HepG2 (cell line): ENCODE results near the gene PTPRC. TPM values are rescaled to one million over a fixed set of nuclear protein-coding genes. Genes with fewer than 3 reads are reported as not detected.

Experiments
- ATAC-seq: fragments of 200-7000 bp; cut with Tn5 transposase; 3 replicates; pipeline ENCODE4 v1.9.1; 2020; ENCODE audit warnings: mild to moderate bottlenecking, moderate library complexity
- Bru-seq: library from RNA; stranded (reverse); fragments of 400-500 nt; gene quantifications from one replicate; lab custom pipeline; 2021; lab: Mats Ljungman, UMichigan
- BruChase-seq, 2 experiments: library from RNA; stranded (reverse); fragments of 400-500 nt; gene quantifications; one replicate each; lab custom pipeline; 2021; lab: Mats Ljungman, UMichigan
- BruUV-seq: library from RNA; stranded (reverse); fragments of 400-500 nt; replicated peaks from 2 replicates; lab custom pipeline; 2021; lab: Mats Ljungman, UMichigan
- CTCF ChIA-PET: fragments of 300-600 bp; formaldehyde crosslinking; extraction: SDS; loops from one replicate; lab custom pipeline; 2021; ENCODE audit warnings: low total read pairs, inconsistent platforms, low intra/inter-chr PET ratio; lab: Yijun Ruan, JAX
- POLR2A ChIA-PET: fragments of 350-600 bp; sonication (Branson Sonifier 250); formaldehyde crosslinking; loops from one replicate; lab custom pipeline; 2020; ENCODE audit warnings: antibody characterized with exemption, inconsistent platforms; lab: Yijun Ruan, JAX
- DNase-seq: peaks from one replicate; pipeline ENCODE4 v3.0.0-alpha.2; 2015; ENCODE audit warnings: low spot score
- FAIRE-seq: peaks from 3 replicates; lab custom pipeline; 2011; peaks lifted over from hg19 to GRCh38; lab: Jason Lieb, UNC
- H2AFZ ChIP-seq: one replicate; pipeline ENCODE4 v1.6.1; 2011; ENCODE audit warnings: low read length, inconsistent platforms
- H3K27ac ChIP-seq: fragments of 300-600 bp; 3 replicates; pipeline ENCODE4 v1.8.0; 2011; ENCODE audit warnings: mixed run types, mild to moderate bottlenecking, mixed read lengths, low read length, inconsistent platforms; ENCODE audit not compliant: insufficient read depth; ENCODE audit errors: extremely low read length
- H3K27me3 ChIP-seq, 2 experiments: fragments of 200-600 bp in 1 of 2; 2 replicates in 1 of 2; 3 replicates in 1 of 2; pipeline versions ENCODE4 v1.6.0 to v1.8.0; 2011; ENCODE audit warnings: low read length in 2 of 2, mild to moderate bottlenecking in 2 of 2, moderate library complexity in 2 of 2, inconsistent platforms in 1 of 2; ENCODE audit not compliant: insufficient read depth in 2 of 2, control insufficient read depth in 1 of 2
- H3K36me3 ChIP-seq, 2 experiments: fragments of 200-600 bp in 1 of 2; replicated peaks in 1 of 2; 2 replicates in 1 of 2; 3 replicates in 1 of 2; pipeline versions ENCODE4 v1.5.1 to v1.8.0; 2011; ENCODE audit warnings: low read length in 2 of 2, inconsistent platforms in 1 of 2; ENCODE audit not compliant: insufficient read depth in 2 of 2, control insufficient read depth in 1 of 2
- H3K4me1 ChIP-seq: 2 replicates; pipeline ENCODE4 v1.5.1; 2012; ENCODE audit warnings: low read length, inconsistent platforms; ENCODE audit not compliant: insufficient read depth
- H3K4me2 ChIP-seq: 2 replicates; pipeline ENCODE4 v1.6.0; 2011; ENCODE audit warnings: low read depth, low read length, inconsistent platforms
- H3K4me3 ChIP-seq, 3 experiments: fragments of 200-600 bp in 1 of 3; sonication (generic), shearing (Covaris generic) in 1 of 3; replicated peaks in 1 of 3; 2 replicates each; pipeline ENCODE4 v1.5.1; 2011 to 2016; ENCODE audit warnings: low read length in 3 of 3, inconsistent platforms in 2 of 3, low read depth in 2 of 3, mild to moderate bottlenecking in 2 of 3, control low read depth in 1 of 3, mixed read lengths in 1 of 3; ENCODE audit not compliant: insufficient read depth in 1 of 3
- H3K79me2 ChIP-seq: one replicate; pipeline ENCODE4 v1.6.1; 2011; ENCODE audit warnings: low read length, inconsistent platforms; ENCODE audit not compliant: insufficient read depth
- H3K9ac ChIP-seq: 2 replicates; pipeline ENCODE4 v1.6.0; 2011; ENCODE audit warnings: mild to moderate bottlenecking, low read depth, low read length, inconsistent platforms; ENCODE audit not compliant: insufficient read depth
- H3K9me3 ChIP-seq: 2 replicates; pipeline ENCODE4 v1.5.1; 2012; ENCODE audit warnings: mild to moderate bottlenecking, low read length
- H4K20me1 ChIP-seq: 2 replicates; pipeline ENCODE4 v1.6.0; 2011; ENCODE audit warnings: inconsistent platforms, mild to moderate bottlenecking, low read length, moderate library complexity; ENCODE audit not compliant: insufficient read depth
- ARHGAP35 ChIP-seq: sonication (generic); formaldehyde crosslinking; IDR thresholded peaks from 2 replicates; pipeline ENCODE4 v1.9.0; 2022; ENCODE audit warnings: mild to moderate bottlenecking, inconsistent platforms, moderate library complexity, missing genetic modification reagents, borderline replicate concordance
- FOXA1 ChIP-seq, 2 experiments: fragments of 450-650 bp in 1 of 2; sonication (generic) in 1 of 2; formaldehyde crosslinking in 1 of 2; IDR thresholded peaks; 2 replicates each; pipeline versions ENCODE4 v1.4.0 to v1.6.1; 2016 to 2020; ENCODE audit warnings: missing genetic modification reagents in 1 of 2
- GMEB2 ChIP-seq: IDR thresholded peaks from 2 replicates; pipeline ENCODE4 v1.6.1; 2016; ENCODE audit warnings: missing biosample characterization, missing genetic modification reagents, low read depth
- HIVEP1 ChIP-seq: sonication (generic); formaldehyde crosslinking; IDR thresholded peaks from 2 replicates; pipeline ENCODE4 v1.4.0; 2020; ENCODE audit warnings: mild to moderate bottlenecking, missing genetic modification reagents
- MAZ ChIP-seq, 2 experiments: sonication (generic) in 1 of 2; formaldehyde crosslinking in 1 of 2; IDR thresholded peaks; 2 replicates each; pipeline versions ENCODE4 v1.5.0 to v1.6.1; 2012 to 2020; ENCODE audit warnings: low read depth in 2 of 2, mild to moderate bottlenecking in 2 of 2, borderline replicate concordance in 1 of 2, improper control_type of control experiment in 1 of 2, low read length in 1 of 2, missing genetic modification reagents in 1 of 2, moderate library complexity in 1 of 2
- SMAD9 ChIP-seq: sonication (generic); formaldehyde crosslinking; IDR thresholded peaks from 2 replicates; pipeline ENCODE4 v1.5.1; 2020; ENCODE audit warnings: mild to moderate bottlenecking, missing genetic modification reagents
- YEATS2 ChIP-seq: sonication (generic); formaldehyde crosslinking; IDR thresholded peaks from 2 replicates; pipeline ENCODE4 v1.4.0; 2020; ENCODE audit warnings: missing genetic modification reagents, borderline replicate concordance
- YEATS4 ChIP-seq: sonication (generic); formaldehyde crosslinking; IDR thresholded peaks from 2 replicates; pipeline ENCODE4 v1.4.0; 2020; ENCODE audit warnings: missing genetic modification reagents, borderline replicate concordance
- ZNF646 ChIP-seq: sonication (generic); formaldehyde crosslinking; IDR thresholded peaks from 2 replicates; pipeline ENCODE4 v1.9.0; 2021; ENCODE audit warnings: mild to moderate bottlenecking, missing genetic modification reagents
- WGBS: methylation state at CpG from one replicate; pipeline ENCODE4 v1.1.6; 2017; ENCODE audit warnings: low lambda C conversion rate; 5-methylcytosine and 5-hydroxymethylcytosine counted together
- in situ Hi-C: cut with HindIII; loops from 2 replicates; pipeline ENCODE4 v1.10.0; 2017; ENCODE audit warnings: low pct_unique_long_range_greater_than_20kb; ENCODE audit not compliant: extremely low pct_ligation_motif_present
- intact Hi-C: fragments of 100-400 bp; cut with micrococcal nuclease; formaldehyde crosslinking; loops from one replicate; pipeline ENCODE4 v1.10.0; 2022; ENCODE audit not compliant: unreplicated experiment
- long read RNA-seq, 2 experiments: library from RNA in 1 of 2; library from polyadenylated mRNA in 1 of 2; stranded (forward) in 1 of 2; unstranded in 1 of 2; transcript quantifications; one replicate each; pipeline ENCODE4 v2.0.0, GENCODE V29; 2019 to 2022
- polyA minus RNA-seq, 3 experiments: library from RNA; depleted of rRNA, polyadenylated mRNA; stranded (reverse); fragments of >200 nt; gene quantifications; 2 replicates each; pipeline ENCODE4 v1.2.3, GENCODE V29; 2011; ENCODE audit warnings: low replicate concordance in 1 of 3
- polyA plus RNA-seq, 8 experiments: library from polyadenylated mRNA; depleted of rRNA in 3 of 8; stranded (reverse) in 7 of 8; unstranded in 1 of 8; fragments of >200 nt; fragmentation: Illumina TruSeq in 4 of 8; extraction: Trizol in 4 of 8; gene quantifications; 2 replicates each; pipeline versions ENCODE4 v1.2.1 to v1.2.3, GENCODE V29; 2011 to 2016; ENCODE audit warnings: low read depth in 4 of 8, missing spikeins in 1 of 8, mixed read lengths in 1 of 8; ENCODE audit not compliant: insufficient read depth in 1 of 8
- total RNA-seq, 5 experiments: library from RNA; depleted of rRNA; stranded (reverse); fragments of >200 nt; fragmentation: Illumina TruSeq; extraction: Trizol; gene quantifications; 2 replicates each; pipeline ENCODE4 v1.2.3, GENCODE V29; 2016; ENCODE audit warnings: low read depth in 1 of 5

PTPRC gene
- total RNA-seq (2016; rRNA removed; fragmentation: Illumina TruSeq; extraction: Trizol) (not detected in 2 replicates), polyA plus RNA-seq (2011; rRNA removed) (not detected in 2 replicates), polyA minus RNA-seq (2011; rRNA and poly(A)+ RNA removed; ENCODE audit: low replicate concordance) (0.21 TPM in 1 of 2 replicates, not detected in the other), Bru-seq, nascent RNA (percentile 11 among the genes with signal in this experiment), BruChase-seq, experiment 1, labeled RNA remaining after a 6-hour chase (percentile 8 among the genes with signal in this experiment), BruChase-seq, experiment 2, labeled RNA remaining after a 2-hour chase (percentile 14 among the genes with signal in this experiment)
- not detected in 2 replicates for total RNA-seq (2016; cell fraction: cytosol; rRNA removed; fragmentation: Illumina TruSeq; extraction: Trizol; ENCODE audit: low read depth)
- total RNA-seq (2016; cell fraction: insoluble cytoplasmic fraction; rRNA removed; fragmentation: Illumina TruSeq; extraction: Trizol) = not detected in 2 replicates
- total RNA-seq (2016; cell fraction: membrane; rRNA removed; fragmentation: Illumina TruSeq; extraction: Trizol) = not detected in 2 replicates
- total RNA-seq (2016; cell fraction: nucleus; rRNA removed; fragmentation: Illumina TruSeq; extraction: Trizol) = not detected in 2 replicates
- polyA plus RNA-seq (2011; cell fraction: cytosol; rRNA removed) = 0.01 TPM in 1 of 2 replicates, not detected in the other
- polyA plus RNA-seq (2011; cell fraction: nucleus; rRNA removed) = 0.07 TPM in 1 of 2 replicates, not detected in the other
- polyA plus RNA-seq (2012) = not detected in 2 replicates
- not detected in 2 replicates for polyA plus RNA-seq (2016; cell fraction: cytosol; fragmentation: Illumina TruSeq; extraction: Trizol; ENCODE audit: low read depth)
- polyA plus RNA-seq (2016; cell fraction: insoluble cytoplasmic fraction; fragmentation: Illumina TruSeq; extraction: Trizol; ENCODE audit: low read depth) = not detected in 2 replicates
- not detected in 2 replicates for polyA plus RNA-seq (2016; cell fraction: membrane; fragmentation: Illumina TruSeq; extraction: Trizol; ENCODE audit: low read depth)
- not detected in 2 replicates for polyA plus RNA-seq (2016; cell fraction: nucleus; fragmentation: Illumina TruSeq; extraction: Trizol; ENCODE audit: insufficient read depth, low read depth)
- polyA minus RNA-seq (2011; cell fraction: cytosol; rRNA and poly(A)+ RNA removed) = not detected in 2 replicates
- not detected in 2 replicates for polyA minus RNA-seq (2011; cell fraction: nucleus; rRNA and poly(A)+ RNA removed)
- long read RNA-seq, experiment 1 = 0 reads
- long read RNA-seq, experiment 2 = 0 reads

GRCh38 chr1:198638894-198639635, at the start of gene PTPRC:
PTPRC (plus strand) TSS chr1:198639040; CDS start chr1:198639269, 229 bp downstream.
- Histone ChIP-seq H3K27ac (no peak within 1 kb of the TSS), H3K4me1 (no peaks in the 10 kb centered on the region), H3K9me3 (no peaks in the 10 kb centered on the region), H3K79me2 (no peaks in the 10 kb centered on the region), H2AFZ (no peak within 1 kb of the TSS), H3K27me3 (no peaks in the 10 kb centered on the region), H3K9ac (no peak within 1 kb of the TSS), H3K4me3 (no peak within 1 kb of the TSS), H4K20me1 (no peaks in the 10 kb centered on the region), H3K4me2 (no peak within 1 kb of the TSS), H3K36me3 (no peaks in the 10 kb centered on the region)
- FAIRE-seq (no peak), ATAC-seq (no peak), DNase-seq (no peak)
- intact Hi-C loops (no loop called here), in situ Hi-C loops (no loop called here)
- ChIA-PET CTCF (no interaction called here), POLR2A (no interaction called here)
- BruUV-seq = no TSS peak
- 2% methylated on average over 6 of the region's 6 CpGs for WGBS
- TF ChIP-seq ZNF646 (CRISPR knock-in tag) (no peak), FOXA1 (IDR thresholded peaks at IDR 0.05) (no peak), FOXA1 (CRISPR knock-in tag; IDR thresholded peaks at IDR 0.05) (no peak), ARHGAP35 (no peak), SMAD9 (CRISPR knock-in tag) (no peak), HIVEP1 (CRISPR knock-in tag) (no peak), MAZ (IDR thresholded peaks at IDR 0.05; ENCODE audit: borderline replicate concordance, low read depth, low read length) (no peak), MAZ (CRISPR knock-in tag; IDR thresholded peaks at IDR 0.05; ENCODE audit: low read depth) (no peak), YEATS2 (CRISPR knock-in tag) (no peak), YEATS4 (CRISPR knock-in tag) (no peak), GMEB2 (no peak)
